PC-3 (cell line): ENCODE results near the gene NCAPH2. TPM values are rescaled to one million over a fixed set of nuclear protein-coding genes. Genes with fewer than 3 reads are reported as not detected.

Experiments used
- ATAC-seq: fragments of 200-7000 bp; cut with Tn5 transposase; 2 replicates; pipeline ENCODE4 v1.9.1; 2020; ENCODE audit warnings: mild to moderate bottlenecking, moderate library complexity
- BruUV-seq: library from RNA; stranded (reverse); fragments of 400-500 nt; replicated peaks from 2 replicates; lab custom pipeline; 2021; lab: Mats Ljungman, UMichigan
- CTCF ChIA-PET: fragments of 300-600 bp; sonication (Branson Sonifier 250); formaldehyde crosslinking; loops from one replicate; lab custom pipeline; 2022; ENCODE audit warnings: antibody characterized with exemption; lab: Charles Lee
- POLR2A ChIA-PET: fragments of 300-600 bp; sonication (Branson Sonifier 250); formaldehyde crosslinking; loops from one replicate; lab custom pipeline; 2022; ENCODE audit warnings: antibody characterized with exemption; ENCODE audit not compliant: unreplicated experiment; lab: Charles Lee
- DNase-seq: peaks from one replicate; pipeline ENCODE4 v3.0.0-alpha.2; 2015
- H2AFZ ChIP-seq: fragments of 300-600 bp; sonication (generic); 2 replicates; pipeline ENCODE4 v1.6.0; 2016; ENCODE audit warnings: antibody characterized with exemption, low read length
- H3F3A ChIP-seq: fragments of 300-600 bp; sonication (generic); one replicate; pipeline ENCODE4 v1.6.0; 2017; ENCODE audit warnings: antibody characterized with exemption, low read length, control low read depth, mild to moderate bottlenecking; ENCODE audit not compliant: unreplicated experiment
- H3K27ac ChIP-seq: fragments of 300-600 bp; sonication (generic); 2 replicates; pipeline ENCODE4 v1.5.1; 2016; ENCODE audit warnings: mild to moderate bottlenecking, low read length
- H3K27me3 ChIP-seq: fragments of 300-600 bp; sonication (generic); 2 replicates; pipeline ENCODE4 v1.6.1; 2016; ENCODE audit warnings: low read length, mixed read lengths
- H3K36me3 ChIP-seq: fragments of 300-600 bp; sonication (generic); 2 replicates; pipeline ENCODE4 v1.6.1; 2016; ENCODE audit warnings: low read depth, mixed run types, low read length, mixed read lengths
- H3K4me1 ChIP-seq: fragments of 300-600 bp; sonication (generic); 2 replicates; pipeline ENCODE4 v1.5.1; 2016; ENCODE audit warnings: low read length; ENCODE audit not compliant: insufficient read depth
- H3K4me2 ChIP-seq: fragments of 300-600 bp; sonication (generic); 2 replicates; pipeline ENCODE4 v1.6.0; 2016; ENCODE audit warnings: low read length
- H3K4me3 ChIP-seq: fragments of 300-600 bp; sonication (generic); 2 replicates; pipeline ENCODE4 v1.5.1; 2016; ENCODE audit warnings: mild to moderate bottlenecking, low read length, mixed read lengths
- H3K79me2 ChIP-seq: fragments of 300-600 bp; sonication (generic); 2 replicates; pipeline ENCODE4 v1.6.1; 2017; ENCODE audit warnings: low read length, mixed read lengths
- H3K9ac ChIP-seq: fragments of 300-600 bp; sonication (generic); 2 replicates; pipeline ENCODE4 v1.6.0; 2016; ENCODE audit warnings: mild to moderate bottlenecking, low read length
- H3K9me2 ChIP-seq: fragments of 300-600 bp; sonication (generic); replicated peaks from 2 replicates; pipeline ENCODE4 v1.6.1; 2016; ENCODE audit warnings: mixed run types, low read length, mixed read lengths
- H3K9me3 ChIP-seq: fragments of 300-600 bp; sonication (generic); 2 replicates; pipeline ENCODE4 v1.6.1; 2016; ENCODE audit warnings: low read length, mixed read lengths
- H4K20me1 ChIP-seq: fragments of 300-600 bp; sonication (generic); 2 replicates; pipeline ENCODE4 v1.6.1; 2016; ENCODE audit warnings: low read length, mixed read lengths
- EZH2 ChIP-seq: fragments of 300-600 bp; sonication (generic); IDR thresholded peaks from one replicate; pipeline ENCODE4 v1.6.1; 2017; ENCODE audit warnings: antibody characterized with exemption, mild to moderate bottlenecking, low read length; ENCODE audit not compliant: unreplicated experiment
- EZH2phosphoT487 ChIP-seq: fragments of 300-600 bp; sonication (generic); IDR thresholded peaks from 2 replicates; pipeline ENCODE4 v1.6.1; 2018; ENCODE audit warnings: mild to moderate bottlenecking, antibody characterized with exemption, low read length, borderline replicate concordance
- intact Hi-C: fragments of 100-400 bp; cut with micrococcal nuclease; formaldehyde crosslinking; loops from 2 replicates; pipeline ENCODE4 v1.9.0; 2023
- total RNA-seq: library from RNA; depleted of rRNA; stranded (reverse); fragments of >200 nt; gene quantifications from 2 replicates; pipeline ENCODE4 v1.2.3, GENCODE V29; 2014
- TF ChIP-seq, protein P1 (sequence below): fragments of 300-600 bp; sonication (generic); conservative IDR thresholded peaks from 2 replicates; pipeline ENCODE4 v1.5.1; 2017; ENCODE audit warnings: antibody characterized with exemption, low read depth, mild to moderate bottlenecking, low read length

NCAPH2 gene
- total RNA-seq, 1 experiment from 2014 or later = 75.4 TPM

DNA sequence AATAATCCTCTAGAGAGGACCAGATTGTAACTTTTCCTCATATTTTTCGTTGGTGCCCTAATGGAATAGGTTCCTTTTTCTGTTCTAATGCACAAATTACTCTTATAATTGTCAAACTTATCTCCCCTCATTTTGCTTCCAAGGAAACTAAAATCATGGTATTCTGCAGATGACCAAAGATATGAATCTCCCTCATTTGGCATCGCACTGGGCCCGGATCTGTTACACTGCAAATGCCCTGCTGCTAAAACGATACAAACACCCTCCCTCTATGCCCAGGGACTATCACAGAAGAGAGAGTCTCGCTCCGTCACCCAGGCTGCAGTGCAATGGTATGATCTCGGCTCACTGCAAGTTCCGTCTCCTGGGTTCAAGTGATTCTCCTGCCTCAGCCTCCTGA, 45.3 kb downstream of the NCAPH2 start:
- ATAC-seq (no peak), DNase-seq (no peak)
- Histone ChIP-seq H4K20me1 (no peaks in the 10 kb centered on the region), H3K9me2 (no peaks in the 10 kb centered on the region), H3K4me3 (no peak overlapping the region), H3K27ac (no peak overlapping the region), H3K4me2 (no peak overlapping the region), H3K79me2 (no peaks in the 10 kb centered on the region), H3F3A (no peaks in the 10 kb centered on the region), H3K36me3 (no peaks in the 10 kb centered on the region), H3K9ac (no peak overlapping the region), H3K9me3 (no peaks in the 10 kb centered on the region), H3K4me1 (no peaks in the 10 kb centered on the region), H2AFZ (no peak overlapping the region), H3K27me3 (no peaks in the 10 kb centered on the region)
- TF ChIP-seq EZH2phosphoT487 = no peak
- no peak for TF ChIP-seq EZH2
- TF ChIP-seq, protein P1, sequence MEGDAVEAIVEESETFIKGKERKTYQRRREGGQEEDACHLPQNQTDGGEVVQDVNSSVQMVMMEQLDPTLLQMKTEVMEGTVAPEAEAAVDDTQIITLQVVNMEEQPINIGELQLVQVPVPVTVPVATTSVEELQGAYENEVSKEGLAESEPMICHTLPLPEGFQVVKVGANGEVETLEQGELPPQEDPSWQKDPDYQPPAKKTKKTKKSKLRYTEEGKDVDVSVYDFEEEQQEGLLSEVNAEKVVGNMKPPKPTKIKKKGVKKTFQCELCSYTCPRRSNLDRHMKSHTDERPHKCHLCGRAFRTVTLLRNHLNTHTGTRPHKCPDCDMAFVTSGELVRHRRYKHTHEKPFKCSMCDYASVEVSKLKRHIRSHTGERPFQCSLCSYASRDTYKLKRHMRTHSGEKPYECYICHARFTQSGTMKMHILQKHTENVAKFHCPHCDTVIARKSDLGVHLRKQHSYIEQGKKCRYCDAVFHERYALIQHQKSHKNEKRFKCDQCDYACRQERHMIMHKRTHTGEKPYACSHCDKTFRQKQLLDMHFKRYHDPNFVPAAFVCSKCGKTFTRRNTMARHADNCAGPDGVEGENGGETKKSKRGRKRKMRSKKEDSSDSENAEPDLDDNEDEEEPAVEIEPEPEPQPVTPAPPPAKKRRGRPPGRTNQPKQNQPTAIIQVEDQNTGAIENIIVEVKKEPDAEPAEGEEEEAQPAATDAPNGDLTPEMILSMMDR = no peak
- POLR2A ChIA-PET = no interaction called here
- intact Hi-C loops = no loop called here
- BruUV-seq = no TSS peak
- CTCF ChIA-PET = no interaction called here

DNA sequence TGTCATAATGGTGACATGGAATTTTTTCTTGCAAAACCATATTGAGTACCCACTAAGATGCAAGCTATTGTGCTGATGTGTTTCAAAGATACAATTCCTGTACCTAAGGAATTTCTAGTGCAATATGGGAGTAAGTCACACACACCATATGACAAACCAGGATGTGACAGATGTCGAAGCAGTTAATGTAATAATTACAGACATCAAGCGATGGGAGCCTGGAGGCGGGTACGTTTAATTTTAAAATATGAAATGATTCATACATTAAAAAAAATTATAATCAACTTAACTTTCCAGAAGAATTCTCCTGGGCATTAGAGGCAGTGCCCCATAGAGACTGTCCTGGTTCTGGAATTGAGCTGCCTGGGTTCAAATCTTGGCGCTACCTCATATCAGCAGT, 48.7 kb downstream of the NCAPH2 start:
- intact Hi-C loops = no loop called here
- no peaks in the 10 kb centered on the region for H4K20me1 ChIP-seq
- no TSS peak for BruUV-seq
- H2AFZ ChIP-seq = no peak overlapping the region
- H3K9ac ChIP-seq = no peak overlapping the region
- ATAC-seq (no peak), DNase-seq (no peak)
- H3K9me3 ChIP-seq = no peaks in the 10 kb centered on the region
- H3K36me3 ChIP-seq = no peaks in the 10 kb centered on the region
- H3K27ac ChIP-seq = no peak overlapping the region
- H3K79me2 ChIP-seq = no peaks in the 10 kb centered on the region
- TF ChIP-seq, protein P1 = no peak
- TF ChIP-seq EZH2 (no peak), EZH2phosphoT487 (no peak)
- no peaks in the 10 kb centered on the region for H3K27me3 ChIP-seq
- H3K4me3 ChIP-seq = no peak overlapping the region
- no peaks in the 10 kb centered on the region for H3K4me1 ChIP-seq
- no peaks in the 10 kb centered on the region for H3K9me2 ChIP-seq
- CTCF ChIA-PET = no interaction called here
- POLR2A ChIA-PET = no interaction called here
- no peak overlapping the region for H3K4me2 ChIP-seq
- H3F3A ChIP-seq = no peaks in the 10 kb centered on the region

DNA sequence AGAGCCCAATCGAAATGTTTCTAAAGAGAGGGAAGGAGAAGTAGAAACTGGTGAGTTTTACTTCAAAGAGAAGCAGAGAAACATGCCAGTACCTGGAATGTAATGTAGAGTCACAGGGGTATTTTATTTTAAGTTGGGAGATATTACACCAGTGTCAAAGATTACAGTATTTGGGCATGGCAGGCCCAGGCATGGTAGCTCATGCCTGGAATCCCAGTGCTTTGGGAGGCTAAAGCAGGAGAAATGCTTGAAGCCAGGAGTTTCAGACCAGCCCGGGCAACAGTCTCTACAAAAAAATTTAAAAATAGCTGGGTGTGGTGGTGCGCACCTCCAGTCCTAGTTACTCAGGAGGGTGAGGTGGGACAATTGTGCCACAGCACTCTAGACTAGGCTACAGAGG, 52.0 kb downstream of the NCAPH2 start:
- DNase-seq (no peak), ATAC-seq (no peak)
- Histone ChIP-seq H2AFZ (no peak overlapping the region), H3K4me2 (no peak overlapping the region), H3K4me1 (peaks cover 7% of the 10 kb centered on the region), H3K9me3 (no peaks in the 10 kb centered on the region), H3K4me3 (no peak overlapping the region), H3F3A (no peaks in the 10 kb centered on the region), H3K36me3 (no peaks in the 10 kb centered on the region), H3K27me3 (no peaks in the 10 kb centered on the region), H3K9me2 (no peaks in the 10 kb centered on the region), H3K9ac (no peak overlapping the region), H3K27ac (no peak overlapping the region), H4K20me1 (no peaks in the 10 kb centered on the region), H3K79me2 (no peaks in the 10 kb centered on the region)
- ChIA-PET CTCF (no interaction called here), POLR2A (no interaction called here)
- BruUV-seq = no TSS peak
- no peak for TF ChIP-seq EZH2phosphoT487
- TF ChIP-seq, protein P1 = no peak
- no peak for TF ChIP-seq EZH2
- intact Hi-C loops = loop anchor here (5.0 kb wide), 1 partner anchor 33 kb away; the partner anchor contains the start of gene SCO2
